Measurements from ENCODE around the gene IFT122. TPM values are rescaled to one million over a fixed set of nuclear protein-coding genes. Genes with fewer than 3 reads are reported as not detected.

IFT122 gene
- total and polyA plus RNA-seq, 9 donors = 21.6 to 41.2 (median 28.7) TPM

DNA sequence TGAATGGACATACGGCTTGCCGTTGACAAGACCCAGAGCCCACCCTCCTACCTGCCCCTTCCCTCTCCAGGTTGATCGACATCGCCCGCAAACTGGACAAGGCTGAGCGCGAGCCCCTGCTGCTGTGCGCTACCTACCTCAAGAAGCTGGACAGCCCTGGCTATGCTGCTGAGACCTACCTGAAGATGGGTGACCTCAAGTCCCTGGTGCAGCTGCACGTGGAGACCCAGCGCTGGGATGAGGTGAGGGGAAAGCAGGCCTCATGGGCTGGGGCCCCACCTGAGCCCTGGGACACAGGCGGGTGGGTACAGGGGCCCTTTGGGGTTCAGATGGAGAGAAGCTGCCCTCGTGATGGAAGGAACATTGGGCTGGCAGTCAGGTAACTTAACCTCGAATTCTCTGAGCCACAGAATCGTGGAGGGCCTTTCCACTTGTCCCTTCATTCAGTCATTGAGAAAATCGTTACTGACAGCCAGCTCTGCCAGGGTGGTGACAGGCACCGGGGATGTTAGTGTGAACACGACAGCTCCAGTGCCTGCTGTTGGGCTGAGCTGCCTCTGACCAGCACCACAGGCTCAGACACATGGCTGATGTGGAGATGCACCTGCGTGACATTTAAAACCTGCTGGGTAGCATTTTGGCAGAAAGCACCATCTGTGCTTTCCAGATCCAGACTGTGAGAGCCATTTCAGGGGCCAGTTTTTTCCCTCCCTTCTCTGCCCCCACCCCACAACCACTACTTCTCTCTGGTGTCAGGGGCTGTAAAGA is 62.8 kb downstream of the IFT122 start:
- DNase-seq = no peak
- H3K27ac ChIP-seq (ENCODE audit: low read length) = no peak overlapping the region
- H3K9me3 ChIP-seq (replicated peaks; ENCODE audit: control insufficient read depth, low read depth, low read length) = no peaks in the 10 kb centered on the region
- peaks cover 44% of the 10 kb centered on the region for H3K4me1 ChIP-seq (ENCODE audit: control insufficient read depth, insufficient read depth, low read length)
- H3K36me3 ChIP-seq (ENCODE audit: control insufficient read depth, insufficient read depth, low read length) = peaks cover 80% of the 10 kb centered on the region
- H3K27me3 ChIP-seq (ENCODE audit: control insufficient read depth, insufficient read depth, low read length) = no peaks in the 10 kb centered on the region
- H3K4me3 ChIP-seq (ENCODE audit: low read length) = no peak overlapping the region
- 90% methylated on average over 15 of the region's 18 CpGs for WGBS (ENCODE audit: insufficient coverage)

DNA sequence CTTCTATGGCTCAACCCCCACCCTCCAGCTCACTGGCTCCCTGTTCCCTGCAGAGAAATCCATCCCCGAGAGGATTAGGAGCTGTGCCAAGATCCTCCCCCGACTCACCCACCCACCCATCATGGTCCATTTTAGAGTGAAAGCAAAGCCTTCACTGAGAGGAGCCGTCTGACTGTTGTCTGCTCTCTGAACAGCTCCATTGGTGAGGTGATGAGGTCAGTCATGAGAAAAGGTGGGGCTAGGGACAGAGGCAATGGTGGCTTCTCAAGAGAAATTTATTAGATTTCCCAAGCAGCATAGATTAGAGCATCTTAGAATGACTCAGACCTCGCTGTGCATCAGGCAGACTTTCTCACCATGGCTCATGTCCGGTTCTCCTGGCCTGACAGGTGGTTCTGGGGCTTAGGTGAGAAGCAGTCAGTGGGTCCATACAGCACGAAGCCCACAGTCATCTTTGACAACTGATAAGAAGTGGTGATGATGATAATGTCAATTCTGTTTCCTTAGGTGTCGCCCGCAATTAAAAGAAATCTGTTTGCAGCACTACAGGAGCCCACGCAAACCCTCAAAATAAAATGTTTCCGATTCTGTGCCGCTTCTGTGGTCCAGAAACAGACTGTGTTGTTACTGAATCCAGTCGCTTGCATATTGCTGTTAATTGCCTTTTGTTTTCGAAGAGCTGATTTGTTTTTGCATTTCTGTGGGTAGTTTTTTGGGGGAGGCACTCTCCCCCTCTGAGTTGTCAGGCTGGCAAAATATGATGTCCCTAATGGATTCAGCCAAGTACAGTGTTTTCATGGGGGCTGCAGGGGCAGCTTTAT is 63.7 kb downstream of the IFT122 start:
- 85% methylated on average over 10 of the region's 13 CpGs for WGBS (ENCODE audit: insufficient coverage)
- Histone ChIP-seq H3K27me3 (ENCODE audit: control insufficient read depth, insufficient read depth, low read length) (no peaks in the 10 kb centered on the region), H3K36me3 (ENCODE audit: control insufficient read depth, insufficient read depth, low read length) (peaks cover 80% of the 10 kb centered on the region), H3K4me3 (ENCODE audit: low read length) (no peak overlapping the region), H3K27ac (ENCODE audit: low read length) (no peak overlapping the region), H3K4me1 (ENCODE audit: control insufficient read depth, insufficient read depth, low read length) (peaks cover 45% of the 10 kb centered on the region), H3K9me3 (replicated peaks; ENCODE audit: control insufficient read depth, low read depth, low read length) (no peaks in the 10 kb centered on the region)
- DNase-seq = no peak

DNA sequence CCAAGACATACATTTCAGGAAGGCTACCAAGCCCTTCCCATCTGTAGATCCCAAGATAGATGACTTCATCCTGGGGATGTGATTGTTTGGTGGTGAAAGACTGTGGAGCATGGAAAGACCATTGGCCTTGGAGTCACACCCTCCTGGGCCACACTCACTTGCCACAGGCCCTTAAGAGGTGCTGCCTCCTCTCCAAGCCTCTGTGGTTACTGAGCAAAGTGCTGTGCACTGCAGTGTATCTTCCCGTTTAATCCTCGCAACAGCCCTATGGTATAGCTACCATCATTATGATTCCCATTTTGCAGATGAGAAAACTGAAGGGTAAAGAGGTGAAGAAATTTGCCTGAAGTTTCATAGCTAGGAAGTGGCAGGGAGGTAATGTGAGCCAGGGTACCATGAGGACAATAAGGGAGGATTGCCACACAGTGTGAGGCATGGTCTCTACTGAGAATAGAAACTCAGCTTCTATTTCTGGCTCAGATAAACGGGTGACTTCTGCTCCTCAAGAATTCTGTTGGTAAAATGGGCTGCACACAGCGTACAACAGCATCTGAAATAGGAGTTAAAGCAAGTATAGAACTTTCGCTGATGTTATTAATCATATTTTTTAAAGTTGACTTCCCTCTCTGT is 64.6 kb downstream of the IFT122 start:
- DNase-seq = no peak
- H3K27me3 ChIP-seq (ENCODE audit: control insufficient read depth, insufficient read depth, low read length) = no peaks in the 10 kb centered on the region
- no peaks in the 10 kb centered on the region for H3K9me3 ChIP-seq (replicated peaks; ENCODE audit: control insufficient read depth, low read depth, low read length)
- H3K36me3 ChIP-seq (ENCODE audit: control insufficient read depth, insufficient read depth, low read length) = peaks cover 82% of the 10 kb centered on the region
- peaks cover 45% of the 10 kb centered on the region for H3K4me1 ChIP-seq (ENCODE audit: control insufficient read depth, insufficient read depth, low read length)
- no peak overlapping the region for H3K4me3 ChIP-seq (ENCODE audit: low read length)
- WGBS (ENCODE audit: insufficient coverage) = 17% methylated on average over 1 of the region's 5 CpGs
- H3K27ac ChIP-seq (ENCODE audit: low read length) = no peak overlapping the region

DNA sequence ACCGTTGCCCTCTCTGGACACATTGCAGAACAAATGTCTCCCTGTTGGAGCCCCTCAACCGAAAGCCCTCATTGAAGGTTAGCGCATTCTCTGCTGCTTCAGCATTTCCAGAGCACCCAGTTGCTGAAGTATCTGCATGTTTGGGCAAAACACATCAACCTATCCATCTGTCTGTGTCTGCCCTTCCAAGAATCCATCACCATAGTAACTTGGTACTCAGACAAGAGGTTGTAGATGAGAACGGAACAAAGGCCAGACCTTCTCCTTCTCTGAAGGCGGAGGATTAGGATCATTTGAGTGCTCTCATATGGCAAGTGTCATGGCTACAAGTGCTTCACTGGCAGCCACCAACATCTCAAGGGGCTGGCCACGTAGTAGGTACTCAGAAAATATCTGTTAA is 65.3 kb downstream of the IFT122 start:
- no peaks in the 10 kb centered on the region for H3K27me3 ChIP-seq (ENCODE audit: control insufficient read depth, insufficient read depth, low read length)
- H3K9me3 ChIP-seq (replicated peaks; ENCODE audit: control insufficient read depth, low read depth, low read length) = no peaks in the 10 kb centered on the region
- no peak overlapping the region for H3K27ac ChIP-seq (ENCODE audit: low read length)
- H3K4me1 ChIP-seq (ENCODE audit: control insufficient read depth, insufficient read depth, low read length) = peaks cover 45% of the 10 kb centered on the region
- no peak for DNase-seq
- no peak overlapping the region for H3K4me3 ChIP-seq (ENCODE audit: low read length)
- peaks cover 82% of the 10 kb centered on the region for H3K36me3 ChIP-seq (ENCODE audit: control insufficient read depth, insufficient read depth, low read length)
- 58% methylated on average over 2 of the region's 6 CpGs for WGBS (ENCODE audit: insufficient coverage)

DNA sequence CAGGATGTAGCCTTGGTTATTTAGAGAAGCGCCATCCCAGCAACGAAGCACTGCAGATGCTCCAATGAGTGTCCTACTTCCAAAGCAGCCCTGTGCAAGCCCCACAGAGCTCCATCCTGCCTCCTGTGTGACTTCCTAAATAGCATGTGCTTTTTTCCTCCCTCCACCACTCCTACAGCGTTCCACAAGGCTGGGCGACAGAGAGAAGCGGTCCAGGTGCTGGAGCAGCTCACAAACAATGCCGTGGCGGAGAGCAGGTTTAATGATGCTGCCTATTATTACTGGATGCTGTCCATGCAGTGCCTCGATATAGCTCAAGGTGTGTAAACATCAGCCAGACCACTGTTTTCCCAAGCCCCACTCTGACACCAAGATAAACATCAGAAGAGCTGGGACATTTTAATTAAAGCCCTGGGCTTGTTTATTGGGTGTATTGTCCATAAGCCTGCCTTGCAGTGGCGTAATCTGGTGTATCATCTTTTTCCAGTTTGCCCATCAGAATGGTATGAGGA is 66.3 kb downstream of the IFT122 start:
- Histone ChIP-seq H3K36me3 (ENCODE audit: control insufficient read depth, insufficient read depth, low read length) (peaks cover 81% of the 10 kb centered on the region), H3K9me3 (replicated peaks; ENCODE audit: control insufficient read depth, low read depth, low read length) (no peaks in the 10 kb centered on the region), H3K4me1 (ENCODE audit: control insufficient read depth, insufficient read depth, low read length) (peaks cover 39% of the 10 kb centered on the region), H3K4me3 (ENCODE audit: low read length) (no peak overlapping the region), H3K27me3 (ENCODE audit: control insufficient read depth, insufficient read depth, low read length) (no peaks in the 10 kb centered on the region), H3K27ac (ENCODE audit: low read length) (peak overlapping the region; percentile 76)
- WGBS (ENCODE audit: insufficient coverage) = 73% methylated on average over 7 of the region's 9 CpGs
- no peak for DNase-seq

DNA sequence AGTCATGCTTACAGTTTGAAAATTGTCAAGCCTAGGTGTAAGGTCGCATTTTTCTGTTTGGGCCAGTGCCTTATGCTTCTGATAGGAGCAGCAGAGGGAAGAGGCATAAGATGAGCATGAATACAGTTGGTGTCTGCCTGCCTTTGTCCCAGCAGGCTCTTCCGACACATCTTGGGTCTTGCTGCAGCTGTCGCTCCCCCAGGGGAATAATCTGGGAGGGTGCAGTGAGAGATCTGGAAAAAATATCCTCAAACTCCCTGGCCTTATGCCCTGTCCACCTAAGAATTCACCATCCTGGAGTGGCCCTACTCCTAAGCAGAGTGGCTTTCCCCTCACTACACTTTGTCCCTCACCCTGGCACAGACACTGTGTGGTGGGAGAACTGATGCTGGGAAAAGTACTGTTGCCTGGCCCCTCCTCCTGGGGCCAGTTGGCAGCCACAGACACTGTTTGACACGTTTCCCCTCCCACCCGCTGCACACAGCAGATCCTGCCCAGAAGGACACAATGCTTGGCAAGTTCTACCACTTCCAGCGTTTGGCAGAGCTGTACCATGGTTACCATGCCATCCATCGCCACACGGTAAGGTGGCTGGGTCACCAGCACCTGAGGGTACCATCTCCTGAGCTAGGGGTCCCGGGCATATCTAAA is 67.3 kb downstream of the IFT122 start:
- Histone ChIP-seq H3K4me1 (ENCODE audit: control insufficient read depth, insufficient read depth, low read length) (peaks cover 33% of the 10 kb centered on the region), H3K27me3 (ENCODE audit: control insufficient read depth, insufficient read depth, low read length) (no peaks in the 10 kb centered on the region), H3K9me3 (replicated peaks; ENCODE audit: control insufficient read depth, low read depth, low read length) (no peaks in the 10 kb centered on the region), H3K27ac (ENCODE audit: low read length) (peak overlapping the region; percentile 76), H3K4me3 (ENCODE audit: low read length) (no peak overlapping the region), H3K36me3 (ENCODE audit: control insufficient read depth, insufficient read depth, low read length) (peaks cover 83% of the 10 kb centered on the region)
- DNase-seq = peak; percentile 63
- WGBS (ENCODE audit: insufficient coverage) = 76% methylated on average over 6 of the region's 9 CpGs

DNA sequence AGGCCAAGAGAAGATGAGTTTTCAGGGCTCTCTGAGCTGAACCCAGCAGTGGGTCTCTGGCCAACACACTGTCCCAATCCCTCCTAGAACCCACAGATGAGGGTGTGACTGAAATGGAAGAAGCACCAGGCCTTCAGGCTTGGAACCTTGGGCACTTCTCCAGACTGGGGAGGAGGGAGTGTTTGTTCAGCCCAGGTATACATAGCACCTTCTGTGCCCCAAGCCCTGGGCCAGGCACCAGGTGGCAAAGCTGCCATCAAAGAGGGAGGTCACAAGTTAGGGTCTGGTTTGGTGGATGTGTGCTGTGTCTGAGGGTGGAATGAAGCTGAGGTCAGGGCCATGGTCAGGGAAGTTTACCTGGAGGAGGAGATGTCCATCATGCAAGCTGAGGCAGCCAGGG is 72.6 kb downstream of the IFT122 start:
- H3K27ac ChIP-seq (ENCODE audit: low read length) = no peak overlapping the region

DNA sequence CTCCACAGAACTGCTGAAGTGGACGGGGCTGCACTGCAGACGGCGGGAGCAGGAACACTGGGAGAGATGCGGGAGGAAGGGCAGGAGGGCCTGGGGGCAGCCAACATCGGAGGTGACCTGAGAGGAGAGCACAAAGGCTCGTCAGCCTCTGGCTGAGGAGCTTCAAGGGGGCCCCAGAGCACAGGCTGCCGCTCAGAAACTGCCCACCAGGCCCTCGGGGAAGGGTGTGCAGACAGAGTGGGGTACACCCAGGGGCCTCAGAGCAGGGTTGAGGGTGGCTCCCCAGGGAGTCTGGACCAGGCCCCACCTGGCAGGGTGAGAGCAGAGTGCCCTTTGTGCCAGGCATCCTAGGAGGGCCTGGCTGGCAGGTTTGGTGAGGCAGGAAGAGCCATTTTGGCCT is 73.7 kb downstream of the IFT122 start:
- peaks cover 82% of the 10 kb centered on the region for H3K36me3 ChIP-seq (ENCODE audit: control insufficient read depth, insufficient read depth, low read length)
- H3K4me1 ChIP-seq (ENCODE audit: control insufficient read depth, insufficient read depth, low read length) = peaks cover 3% of the 10 kb centered on the region
- no peak overlapping the region for H3K27ac ChIP-seq (ENCODE audit: low read length)
- H3K27me3 ChIP-seq (ENCODE audit: control insufficient read depth, insufficient read depth, low read length) = no peaks in the 10 kb centered on the region
- no peak for DNase-seq
- no peaks in the 10 kb centered on the region for H3K9me3 ChIP-seq (replicated peaks; ENCODE audit: control insufficient read depth, low read depth, low read length)
- no peak overlapping the region for H3K4me3 ChIP-seq (ENCODE audit: low read length)
- WGBS (ENCODE audit: insufficient coverage) = 62% methylated on average over 8 of the region's 8 CpGs

More for the DNA sequence above, 72.6 kb downstream of the IFT122 start:
- Histone ChIP-seq H3K27me3 (ENCODE audit: control insufficient read depth, insufficient read depth, low read length) (no peaks in the 10 kb centered on the region), H3K4me1 (ENCODE audit: control insufficient read depth, insufficient read depth, low read length) (peaks cover 3% of the 10 kb centered on the region), H3K36me3 (ENCODE audit: control insufficient read depth, insufficient read depth, low read length) (peaks cover 79% of the 10 kb centered on the region), H3K9me3 (replicated peaks; ENCODE audit: control insufficient read depth, low read depth, low read length) (no peaks in the 10 kb centered on the region), H3K4me3 (ENCODE audit: low read length) (no peak overlapping the region)
- no peak for DNase-seq

DNA sequence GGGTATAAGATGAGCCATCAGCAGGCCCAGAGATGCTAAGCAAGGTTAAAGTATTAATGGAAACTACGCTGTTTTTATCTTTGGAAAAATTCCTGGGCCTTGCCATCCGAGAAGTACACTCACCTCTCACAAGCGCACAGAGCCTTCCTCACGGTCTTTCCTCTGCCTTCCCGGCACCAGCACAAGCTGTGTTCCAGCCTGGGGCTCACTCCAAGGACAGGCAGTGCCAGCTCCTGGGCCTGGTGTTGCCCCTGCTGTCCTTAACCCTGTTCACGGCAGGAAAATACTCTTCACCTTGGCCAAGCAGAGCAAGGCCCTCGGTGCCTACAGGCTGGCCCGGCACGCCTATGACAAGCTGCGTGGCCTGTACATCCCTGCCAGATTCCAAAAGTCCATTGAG is 74.1 kb downstream of the IFT122 start:
- no peaks in the 10 kb centered on the region for H3K9me3 ChIP-seq (replicated peaks; ENCODE audit: control insufficient read depth, low read depth, low read length)
- peaks cover 84% of the 10 kb centered on the region for H3K36me3 ChIP-seq (ENCODE audit: control insufficient read depth, insufficient read depth, low read length)
- no peak overlapping the region for H3K27ac ChIP-seq (ENCODE audit: low read length)
- no peak for DNase-seq
- no peak overlapping the region for H3K4me3 ChIP-seq (ENCODE audit: low read length)
- H3K4me1 ChIP-seq (ENCODE audit: control insufficient read depth, insufficient read depth, low read length) = peaks cover 3% of the 10 kb centered on the region
- WGBS (ENCODE audit: insufficient coverage) = 90% methylated on average over 10 of the region's 10 CpGs
- no peaks in the 10 kb centered on the region for H3K27me3 ChIP-seq (ENCODE audit: control insufficient read depth, insufficient read depth, low read length)
